Loucy (cell line): ENCODE measurements around the gene NKPD1.

ENCODE experiments used
- EZH2phosphoT487 ChIP-seq: fragments of 200-600 bp; IDR thresholded peaks from 2 replicates; pipeline ENCODE4 v1.6.1; 2018; ENCODE audit warnings: antibody characterized with exemption, mild to moderate bottlenecking, moderate library complexity, borderline replicate concordance
- TF ChIP-seq, protein P1 (sequence below): fragments of 200-600 bp; sonication (generic); conservative IDR thresholded peaks from 2 replicates; pipeline ENCODE4 v1.5.1; 2014; ENCODE audit warnings: mild to moderate bottlenecking, antibody characterized with exemption, low read length

DNA sequence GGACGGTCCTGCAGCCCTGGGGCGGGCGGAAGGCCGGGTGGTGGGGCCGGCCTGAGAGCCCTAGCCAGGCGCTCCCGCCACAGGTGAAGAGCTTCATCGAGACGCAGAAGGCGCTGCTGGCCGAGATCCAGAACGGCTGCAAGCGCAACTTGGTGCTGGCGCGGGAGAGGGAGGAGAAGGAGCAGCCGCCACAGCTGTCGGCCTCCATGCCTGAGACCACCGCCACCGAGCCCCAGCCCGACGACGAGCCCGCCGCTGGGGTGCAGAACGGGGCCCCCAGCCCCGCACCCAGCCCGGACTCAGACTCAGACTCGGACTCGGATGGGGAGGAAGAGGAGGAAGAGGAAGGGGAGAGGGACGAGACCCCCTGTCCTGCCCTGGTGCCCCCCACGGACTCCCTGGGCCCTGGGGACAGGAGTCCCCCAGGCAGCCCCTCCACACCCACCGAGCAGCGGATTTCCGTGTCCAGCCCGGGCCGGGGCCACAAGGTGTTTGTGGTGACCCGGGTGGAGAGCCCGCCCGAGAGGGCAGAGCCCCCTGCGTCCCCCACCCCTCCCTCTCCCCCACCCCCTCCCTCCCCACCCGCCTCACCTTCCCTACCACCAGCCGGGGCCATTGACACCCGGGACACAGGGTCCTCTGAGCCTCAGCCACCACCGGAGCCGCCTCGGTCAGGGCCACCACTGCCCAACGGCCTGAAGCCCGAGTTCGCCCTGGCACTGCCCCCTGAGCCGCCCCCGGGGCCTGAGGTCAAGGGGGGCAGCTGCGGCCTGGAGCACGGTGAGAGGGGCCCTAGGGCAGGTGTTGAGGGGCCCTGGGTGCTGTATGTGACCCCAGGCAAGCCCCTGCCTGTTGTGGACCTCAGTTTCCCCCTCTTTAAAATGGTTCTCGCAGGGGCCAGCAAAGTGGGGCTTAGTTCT, 15.3 kb downstream of the NKPD1 start:
- TF ChIP-seq, protein P1, sequence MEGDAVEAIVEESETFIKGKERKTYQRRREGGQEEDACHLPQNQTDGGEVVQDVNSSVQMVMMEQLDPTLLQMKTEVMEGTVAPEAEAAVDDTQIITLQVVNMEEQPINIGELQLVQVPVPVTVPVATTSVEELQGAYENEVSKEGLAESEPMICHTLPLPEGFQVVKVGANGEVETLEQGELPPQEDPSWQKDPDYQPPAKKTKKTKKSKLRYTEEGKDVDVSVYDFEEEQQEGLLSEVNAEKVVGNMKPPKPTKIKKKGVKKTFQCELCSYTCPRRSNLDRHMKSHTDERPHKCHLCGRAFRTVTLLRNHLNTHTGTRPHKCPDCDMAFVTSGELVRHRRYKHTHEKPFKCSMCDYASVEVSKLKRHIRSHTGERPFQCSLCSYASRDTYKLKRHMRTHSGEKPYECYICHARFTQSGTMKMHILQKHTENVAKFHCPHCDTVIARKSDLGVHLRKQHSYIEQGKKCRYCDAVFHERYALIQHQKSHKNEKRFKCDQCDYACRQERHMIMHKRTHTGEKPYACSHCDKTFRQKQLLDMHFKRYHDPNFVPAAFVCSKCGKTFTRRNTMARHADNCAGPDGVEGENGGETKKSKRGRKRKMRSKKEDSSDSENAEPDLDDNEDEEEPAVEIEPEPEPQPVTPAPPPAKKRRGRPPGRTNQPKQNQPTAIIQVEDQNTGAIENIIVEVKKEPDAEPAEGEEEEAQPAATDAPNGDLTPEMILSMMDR, result no peak
- no peak for TF ChIP-seq EZH2phosphoT487
